Tibial artery (tissue), 4 donors: ENCODE measurements around the gene SLC2A9.

Experiments used
- DNase-seq, 2 donors: peaks; one replicate each; pipeline ENCODE4 v3.0.0-alpha.2; 2019
- H3K27ac ChIP-seq, 2 donors: fragments of 200-600 bp; sonication (generic) in 1 of 2; 1 replicate in 1 of 2; 2 replicates in 1 of 2; pipeline ENCODE4 v1.5.1; 2018 to 2019; ENCODE audit warnings: mild to moderate bottlenecking in 1 of 2
- H3K27me3 ChIP-seq, 2 donors: fragments of 200-600 bp; sonication (generic) in 1 of 2; one replicate each; pipeline versions ENCODE4 v1.5.1 to v1.6.0; 2016 to 2019
- H3K36me3 ChIP-seq, 3 donors: fragments of 200-600 bp; sonication (generic) in 2 of 3; one replicate each; pipeline ENCODE4 v1.5.1; 2016 to 2019; ENCODE audit warnings: mild to moderate bottlenecking in 2 of 3
- H3K4me1 ChIP-seq, 4 donors: fragments of 200-600 bp; sonication (generic) in 2 of 4; 1 replicate in 3 of 4; 2 replicates in 1 of 4; pipeline ENCODE4 v1.5.1; 2016 to 2019
- H3K4me3 ChIP-seq, 2 donors: fragments of 200-600 bp; sonication (generic) in 1 of 2; 1 replicate in 1 of 2; 2 replicates in 1 of 2; pipeline ENCODE4 v1.5.1; 2018 to 2019; ENCODE audit warnings: mild to moderate bottlenecking in 2 of 2
- H3K9me3 ChIP-seq, 3 donors: fragments of 200-600 bp; sonication (generic) in 1 of 3; one replicate each; pipeline ENCODE4 v1.5.1; 2016 to 2019
- CTCF ChIP-seq, 2 experiments: fragments of 200-600 bp in 1 of 2; fragments of 450-650 bp in 1 of 2; IDR thresholded peaks; one replicate each; pipeline ENCODE4 v1.5.1; 2017 to 2019; ENCODE audit warnings: antibody characterized with exemption in 2 of 2, mild to moderate bottlenecking in 1 of 2, moderate library complexity in 1 of 2
- intact Hi-C: fragments of 100-400 bp; cut with DNase I; formaldehyde crosslinking; loops from one replicate; pipeline ENCODE4 v1.15.0; 2023; ENCODE audit warnings: low total_unique reads

SLC2A9 gene

DNA sequence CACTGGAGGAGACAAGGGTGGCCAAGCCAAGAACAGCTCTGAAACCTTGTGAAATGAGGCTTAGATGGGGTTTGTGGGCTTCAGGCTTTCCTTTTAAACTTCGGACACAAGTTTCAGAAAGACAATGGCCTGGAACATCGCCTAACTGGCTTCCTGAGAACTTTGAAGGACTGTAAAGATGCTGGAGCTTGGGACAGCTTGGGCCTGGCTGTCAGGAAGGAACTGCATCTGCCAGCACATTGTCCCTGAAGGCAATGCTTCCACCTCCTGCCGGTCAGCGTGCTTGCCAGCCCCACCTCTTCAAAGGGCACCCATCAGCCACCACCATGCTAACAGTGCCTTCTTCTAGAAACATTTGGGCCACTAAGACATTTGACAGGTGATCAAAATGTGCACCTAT, 132.0 kb downstream of the SLC2A9 start:
- H3K36me3 ChIP-seq, result no peaks in the 10 kb centered on the region
- H3K27ac ChIP-seq, result no peak overlapping the region
- TF ChIP-seq CTCF (IDR thresholded peaks at IDR 0.05), result no peak
- no peaks in the 10 kb centered on the region for H3K9me3 ChIP-seq
- no peak overlapping the region for H3K4me3 ChIP-seq
- intact Hi-C loops, result no loop called here
- H3K27me3 ChIP-seq, result peaks cover 0 to 3% of the 10 kb centered on the region in 2 donors
- H3K4me1 ChIP-seq, result no peaks in the 10 kb centered on the region
- DNase-seq, result no peak

GRCh38 chr4:9885958-9886357, 135.3 kb downstream of the SLC2A9 start:
- Histone ChIP-seq H3K4me1 (no peaks in the 10 kb centered on the region), H3K27me3 (no peaks in the 10 kb centered on the region), H3K27ac (no peak overlapping the region), H3K9me3 (no peaks in the 10 kb centered on the region), H3K36me3 (no peaks in the 10 kb centered on the region), H3K4me3 (no peak overlapping the region)
- intact Hi-C loops, result no loop called here
- no peak for TF ChIP-seq CTCF (IDR thresholded peaks at IDR 0.05)
- DNase-seq, result no peak

DNA sequence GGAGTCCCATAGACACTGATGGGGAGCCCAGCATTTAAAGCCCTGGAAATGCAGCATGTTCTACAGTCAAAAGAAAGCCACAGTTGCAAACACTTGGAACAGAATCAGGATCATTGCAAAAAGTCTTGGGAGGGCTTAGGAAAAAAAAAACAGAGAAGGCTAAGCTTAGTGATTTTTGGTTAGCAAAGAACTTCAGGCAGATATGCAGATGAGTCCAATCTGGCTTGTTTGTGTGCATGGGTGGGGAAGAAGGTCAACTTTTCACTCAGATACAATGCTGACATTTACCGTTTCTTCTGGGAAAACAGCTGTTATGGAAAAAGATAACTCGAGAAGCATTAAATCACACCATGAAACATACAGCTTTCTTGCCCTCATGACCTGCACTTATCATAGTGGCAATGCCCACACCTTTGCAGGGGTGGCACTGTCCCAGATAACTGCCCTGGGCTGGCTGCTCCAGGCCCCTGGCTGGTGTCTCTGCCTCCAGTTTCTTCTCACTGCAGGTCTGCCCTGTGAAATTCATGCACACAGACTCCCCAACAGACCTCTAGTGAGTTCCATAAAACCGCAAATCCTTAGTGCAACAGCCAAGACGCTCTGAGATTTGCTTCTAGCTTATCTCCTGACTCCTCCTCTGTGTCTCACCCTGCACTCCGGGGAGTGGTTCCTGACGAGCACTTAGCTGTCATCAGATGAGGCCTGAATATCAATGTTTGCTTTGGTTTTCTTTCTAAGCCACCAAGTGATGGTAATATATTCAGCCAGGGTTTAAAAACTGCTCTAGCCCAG, 140.7 kb downstream of the SLC2A9 start:
- Histone ChIP-seq H3K4me1 (no peaks in the 10 kb centered on the region), H3K27ac (no peak overlapping the region), H3K9me3 (no peaks in the 10 kb centered on the region), H3K4me3 (no peak overlapping the region), H3K27me3 (no peaks in the 10 kb centered on the region), H3K36me3 (no peaks in the 10 kb centered on the region)
- no peak for TF ChIP-seq CTCF (IDR thresholded peaks at IDR 0.05)
- intact Hi-C loops, result no loop called here
- DNase-seq, result no peak

- Histone ChIP-seq H3K36me3 (no peaks in the 10 kb centered on the region), H3K27me3 (no peaks in the 10 kb centered on the region), H3K27ac (no peak overlapping the region), H3K4me3 (no peak overlapping the region), H3K4me1 (no peaks in the 10 kb centered on the region), H3K9me3 (no peaks in the 10 kb centered on the region)
- intact Hi-C loops, result no loop called here
- TF ChIP-seq CTCF (IDR thresholded peaks at IDR 0.05), result no peak
- DNase-seq, result no peak
Observed at GRCh38 chr4:9877123-9877522, 144.2 kb downstream of the SLC2A9 start.

- intact Hi-C loops, result no loop called here
- Histone ChIP-seq H3K36me3 (no peaks in the 10 kb centered on the region), H3K4me3 (no peak overlapping the region), H3K27ac (no peak overlapping the region), H3K4me1 (no peaks in the 10 kb centered on the region), H3K9me3 (no peaks in the 10 kb centered on the region), H3K27me3 (no peaks in the 10 kb centered on the region)
- no peak for TF ChIP-seq CTCF (IDR thresholded peaks at IDR 0.05)
- no peak for DNase-seq
Observed at GRCh38 chr4:9875516-9875915, 145.8 kb downstream of the SLC2A9 start.
